ENCODE data around the gene TTBK1. TPM values are rescaled to one million over a fixed set of nuclear protein-coding genes. Genes with fewer than 3 reads are reported as not detected.

The TTBK1 gene
- total and polyA plus RNA-seq, 4 donors = 0.05 to 0.31 (median 0.12) TPM

DNA sequence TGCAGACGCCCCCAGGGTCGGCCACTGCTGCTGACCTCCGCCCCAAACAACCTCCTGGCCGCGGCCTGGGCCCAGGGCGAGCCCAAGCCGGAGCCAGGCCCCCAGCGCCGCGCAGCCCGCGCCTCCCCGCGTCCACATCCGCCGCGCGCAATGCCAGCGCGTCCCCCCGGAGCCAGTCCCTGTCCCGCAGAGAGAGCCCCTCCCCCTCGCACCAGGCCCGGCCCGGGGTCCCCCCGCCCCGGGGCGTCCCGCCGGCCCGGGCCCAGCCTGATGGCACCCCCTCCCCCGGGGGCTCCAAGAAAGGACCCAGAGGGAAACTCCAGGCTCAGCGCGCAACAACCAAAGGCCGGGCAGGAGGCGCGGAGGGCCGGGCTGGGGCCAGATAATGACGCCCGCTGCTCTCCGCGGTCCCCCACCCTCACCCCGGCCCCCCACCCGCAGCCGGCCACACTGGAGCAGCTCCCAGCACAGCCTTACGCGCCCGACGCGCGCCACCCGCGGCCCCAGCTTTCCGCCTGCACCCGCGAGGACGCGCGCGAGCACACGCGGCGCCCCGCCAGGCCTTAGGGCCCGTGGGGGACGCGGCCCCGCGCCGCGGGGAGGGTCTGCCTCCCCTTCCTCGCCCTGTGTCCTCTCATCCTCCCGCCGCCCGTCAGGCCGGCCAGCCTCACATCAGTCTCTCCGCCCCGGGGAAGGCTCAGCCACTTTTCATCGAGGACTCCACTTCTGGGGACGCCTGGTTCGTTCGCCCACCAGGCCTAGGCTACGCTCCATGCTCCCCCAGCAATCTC, 41.9 kb downstream of the TTBK1 start:
- ATAC-seq (ENCODE audit: insufficient read depth, low FRiP score) = no peak
- peaks cover 0 to 24% (median 0%) of the 10 kb centered on the region in 3 donors for H3K27me3 ChIP-seq (ENCODE audit: control insufficient read depth in 3 of 3, insufficient read depth in 3 of 3, low read length in 2 of 3)
- H3K4me3 ChIP-seq = no peak overlapping the region
- peak overlapping the region; percentile 46 to 55 for H3K9ac ChIP-seq (ENCODE audit: insufficient read depth in 1 of 2, low read length in 2 of 2)
- H3K36me3 ChIP-seq (ENCODE audit: control insufficient read depth in 4 of 4, insufficient read depth in 4 of 4, low read length in 4 of 4) = no peaks in the 10 kb centered on the region
- no peaks in the 10 kb centered on the region for H3K9me3 ChIP-seq (ENCODE audit: control insufficient read depth in 4 of 4, insufficient read depth in 3 of 4, low read length in 3 of 4)
- peaks cover 0 to 13% (median 0%) of the 10 kb centered on the region in 5 donors for H3K4me1 ChIP-seq (ENCODE audit: control insufficient read depth in 5 of 5, insufficient read depth in 5 of 5, low read length in 5 of 5)
- H3K27ac ChIP-seq (ENCODE audit: low read depth in 1 of 2, low read length in 1 of 2) = no peak overlapping the region
- TF ChIP-seq, protein P1, sequence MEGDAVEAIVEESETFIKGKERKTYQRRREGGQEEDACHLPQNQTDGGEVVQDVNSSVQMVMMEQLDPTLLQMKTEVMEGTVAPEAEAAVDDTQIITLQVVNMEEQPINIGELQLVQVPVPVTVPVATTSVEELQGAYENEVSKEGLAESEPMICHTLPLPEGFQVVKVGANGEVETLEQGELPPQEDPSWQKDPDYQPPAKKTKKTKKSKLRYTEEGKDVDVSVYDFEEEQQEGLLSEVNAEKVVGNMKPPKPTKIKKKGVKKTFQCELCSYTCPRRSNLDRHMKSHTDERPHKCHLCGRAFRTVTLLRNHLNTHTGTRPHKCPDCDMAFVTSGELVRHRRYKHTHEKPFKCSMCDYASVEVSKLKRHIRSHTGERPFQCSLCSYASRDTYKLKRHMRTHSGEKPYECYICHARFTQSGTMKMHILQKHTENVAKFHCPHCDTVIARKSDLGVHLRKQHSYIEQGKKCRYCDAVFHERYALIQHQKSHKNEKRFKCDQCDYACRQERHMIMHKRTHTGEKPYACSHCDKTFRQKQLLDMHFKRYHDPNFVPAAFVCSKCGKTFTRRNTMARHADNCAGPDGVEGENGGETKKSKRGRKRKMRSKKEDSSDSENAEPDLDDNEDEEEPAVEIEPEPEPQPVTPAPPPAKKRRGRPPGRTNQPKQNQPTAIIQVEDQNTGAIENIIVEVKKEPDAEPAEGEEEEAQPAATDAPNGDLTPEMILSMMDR (IDR thresholded peaks at IDR 0.05; ENCODE audit: control extremely low read depth, extremely low read depth) = no peak
- peak; percentile 67 to 81 (median 69) for DNase-seq
- WGBS, 2 donors = 5 to 12% methylated on average over 45 to 83 of the region's 83 CpGs

DNA sequence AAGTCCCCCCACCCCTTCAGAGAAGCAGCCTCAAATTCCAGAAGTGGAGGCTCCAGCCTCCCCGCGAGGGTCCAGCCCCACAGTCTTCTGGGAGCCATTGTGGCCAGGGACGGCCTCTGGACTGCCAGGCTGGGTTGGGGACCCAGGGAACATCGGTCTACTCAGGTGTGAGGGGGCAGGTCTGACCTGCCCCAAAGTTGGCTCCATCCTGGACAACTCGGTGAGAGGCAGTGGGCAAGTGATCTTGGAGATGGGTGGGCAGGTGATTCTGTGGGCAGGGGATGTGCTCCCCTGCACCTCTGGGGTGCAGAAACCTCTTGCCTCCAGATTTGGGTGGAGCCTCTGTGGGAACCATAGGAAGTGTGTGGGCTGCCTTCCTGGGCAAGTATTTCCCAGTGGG, 42.6 kb downstream of the TTBK1 start:
- Histone ChIP-seq H3K27me3 (ENCODE audit: control insufficient read depth in 3 of 3, insufficient read depth in 3 of 3, low read length in 2 of 3) (peaks cover 0 to 24% (median 0%) of the 10 kb centered on the region in 3 donors), H3K9ac (ENCODE audit: insufficient read depth in 1 of 2, low read length in 2 of 2) (no peak overlapping the region), H3K36me3 (ENCODE audit: control insufficient read depth in 4 of 4, insufficient read depth in 4 of 4, low read length in 4 of 4) (no peaks in the 10 kb centered on the region), H3K9me3 (ENCODE audit: control insufficient read depth in 4 of 4, insufficient read depth in 3 of 4, low read length in 3 of 4) (no peaks in the 10 kb centered on the region), H3K4me1 (ENCODE audit: control insufficient read depth in 5 of 5, insufficient read depth in 5 of 5, low read length in 5 of 5) (peaks cover 0 to 13% (median 0%) of the 10 kb centered on the region in 5 donors), H3K4me3 (no peak overlapping the region), H3K27ac (ENCODE audit: low read depth in 1 of 2, low read length in 1 of 2) (no peak overlapping the region)
- 80 to 93% methylated on average over 5 of the region's 5 CpGs for WGBS, 2 donors
- TF ChIP-seq, protein P1 (IDR thresholded peaks at IDR 0.05; ENCODE audit: control extremely low read depth, extremely low read depth) = no peak
- DNase-seq (no peak), ATAC-seq (ENCODE audit: insufficient read depth, low FRiP score) (no peak)

DNA sequence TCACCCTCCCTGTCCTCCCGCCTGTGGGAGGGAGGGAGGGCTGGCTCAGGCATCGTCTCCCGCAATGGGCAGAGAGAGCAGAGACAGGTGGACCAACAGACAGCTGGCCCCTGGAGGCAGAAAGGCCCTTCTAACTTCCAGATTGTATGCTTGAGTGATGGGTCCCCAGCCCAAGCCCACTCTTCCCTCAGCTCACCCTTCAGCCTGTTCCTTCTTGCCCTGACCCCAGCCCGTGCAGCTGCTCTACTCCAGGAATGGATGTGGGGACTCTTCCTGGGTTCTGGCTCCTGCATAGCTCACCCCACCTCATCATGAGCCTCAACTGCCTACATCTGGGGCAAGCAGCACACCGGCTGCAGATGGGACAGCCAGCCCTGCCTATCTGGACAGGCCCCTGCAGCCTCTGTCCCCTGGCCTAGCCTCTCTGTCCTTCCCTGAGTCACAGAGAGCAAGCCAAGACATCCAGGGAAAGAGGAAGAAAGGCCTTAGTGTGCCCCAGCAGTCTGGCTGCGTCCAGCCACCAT, 43.2 kb downstream of the TTBK1 start:
- ATAC-seq (ENCODE audit: insufficient read depth, low FRiP score) = no peak
- Histone ChIP-seq H3K4me3 (no peak overlapping the region), H3K9ac (ENCODE audit: insufficient read depth in 1 of 2, low read length in 2 of 2) (no peak overlapping the region), H3K4me1 (ENCODE audit: control insufficient read depth in 5 of 5, insufficient read depth in 5 of 5, low read length in 5 of 5) (peaks cover 0 to 13% (median 0%) of the 10 kb centered on the region in 5 donors), H3K27me3 (ENCODE audit: control insufficient read depth in 3 of 3, insufficient read depth in 3 of 3, low read length in 2 of 3) (peaks cover 0 to 24% (median 0%) of the 10 kb centered on the region in 3 donors), H3K9me3 (ENCODE audit: control insufficient read depth in 4 of 4, insufficient read depth in 3 of 4, low read length in 3 of 4) (no peaks in the 10 kb centered on the region), H3K27ac (ENCODE audit: low read depth in 1 of 2, low read length in 1 of 2) (no peak overlapping the region), H3K36me3 (ENCODE audit: control insufficient read depth in 4 of 4, insufficient read depth in 4 of 4, low read length in 4 of 4) (no peaks in the 10 kb centered on the region)
- TF ChIP-seq, protein P1 (IDR thresholded peaks at IDR 0.05; ENCODE audit: control extremely low read depth, extremely low read depth) = no peak
- no peak for DNase-seq
- 87 to 93% methylated on average over 6 of the region's 6 CpGs for WGBS, 2 donors

Data from lung (tissue), 12 donors.